K562 (cell line): ENCODE results near the gene NUB1. TPM values are rescaled to one million over a fixed set of nuclear protein-coding genes. Genes with fewer than 3 reads are reported as not detected.

ENCODE experiments used
- ATAC-seq: fragments of 200-7000 bp; cut with Tn5 transposase; 3 replicates; pipeline ENCODE4 v1.9.1; 2020; ENCODE audit warnings: moderate library complexity
- BruUV-seq: library from RNA; stranded (reverse); fragments of 400-500 nt; replicated peaks from 2 replicates; lab custom pipeline; 2021; lab: Mats Ljungman, UMichigan
- CTCF ChIA-PET: fragments of 300-600 bp; formaldehyde crosslinking; extraction: SDS; loops from one replicate; lab custom pipeline; 2021; ENCODE audit warnings: low intra/inter-chr PET ratio; lab: Yijun Ruan, JAX
- POLR2A ChIA-PET: fragments of 300-600, 350-650 bp; sonication (Branson Sonifier 250); formaldehyde crosslinking; extraction: SDS; loops from one replicate; lab custom pipeline; 2021; ENCODE audit warnings: antibody characterized with exemption, inconsistent platforms; lab: Yijun Ruan, JAX
- DNase-seq, 4 experiments: peaks; one replicate each; pipeline versions ENCODE4 v3.0.0 to v3.0.0-alpha.2; 2011 to 2018; ENCODE audit warnings: low spot score in 3 of 4, mixed read lengths in 3 of 4; ENCODE audit errors: extremely low read depth in 1 of 4
- FAIRE-seq: peaks from 2 replicates; lab custom pipeline; 2011; peaks lifted over from hg19 to GRCh38; lab: Jason Lieb, UNC
- H2AFZ ChIP-seq: 2 replicates; pipeline ENCODE4 v1.6.0; 2011; ENCODE audit warnings: low read depth, low read length, control low read depth, inconsistent platforms
- H3K27ac ChIP-seq: fragments of 200-600 bp; 3 replicates; pipeline ENCODE4 v1.8.0; 2011; ENCODE audit warnings: low read depth, mild to moderate bottlenecking, control low read depth, inconsistent platforms, low read length, moderate library complexity, mixed read lengths; ENCODE audit errors: extremely low read depth
- H3K27me3 ChIP-seq, 2 experiments: fragments of 300-600 bp in 1 of 2; 2 replicates in 1 of 2; 3 replicates in 1 of 2; pipeline versions ENCODE4 v1.6.0 to v1.8.0; 2011; ENCODE audit warnings: inconsistent platforms in 2 of 2, low read length in 2 of 2, mild to moderate bottlenecking in 1 of 2, mixed read lengths in 1 of 2, moderate library complexity in 1 of 2; ENCODE audit not compliant: control insufficient read depth in 2 of 2, insufficient read depth in 2 of 2
- H3K36me3 ChIP-seq: fragments of 300-600 bp; 3 replicates; pipeline ENCODE4 v1.8.0; 2011; ENCODE audit warnings: mild to moderate bottlenecking, low read length, inconsistent platforms; ENCODE audit not compliant: control insufficient read depth, insufficient read depth
- H3K4me1 ChIP-seq, 2 experiments: fragments of 200-600 bp in 1 of 2; replicated peaks in 1 of 2; 2 replicates in 1 of 2; 3 replicates in 1 of 2; pipeline versions ENCODE4 v1.5.1 to v1.8.0; 2011; ENCODE audit warnings: inconsistent platforms in 2 of 2, low read length in 2 of 2, mild to moderate bottlenecking in 1 of 2, mixed read lengths in 1 of 2, moderate library complexity in 1 of 2; ENCODE audit not compliant: control insufficient read depth in 2 of 2, insufficient read depth in 2 of 2
- H3K4me2 ChIP-seq: 2 replicates; pipeline ENCODE4 v1.6.1; 2011; ENCODE audit warnings: low read length, control low read depth, inconsistent platforms, mixed read lengths; ENCODE audit not compliant: insufficient read depth
- H3K4me3 ChIP-seq: fragments of 200-600 bp; sonication (generic), shearing (Covaris generic); 2 replicates; pipeline ENCODE4 v1.5.1; 2016; ENCODE audit warnings: control low read depth, inconsistent platforms
- H3K79me2 ChIP-seq: fragments of 200-600 bp; 3 replicates; pipeline ENCODE4 v1.8.0; 2011; ENCODE audit warnings: low read length, inconsistent platforms; ENCODE audit not compliant: control insufficient read depth, insufficient read depth
- H3K9ac ChIP-seq, 2 experiments: 2 replicates each; pipeline versions ENCODE4 v1.6.0 to v1.6.1; 2011; ENCODE audit warnings: low read depth in 2 of 2, low read length in 2 of 2, control low read depth in 1 of 2, inconsistent platforms in 1 of 2, mild to moderate bottlenecking in 1 of 2, mixed read lengths in 1 of 2; ENCODE audit not compliant: insufficient read depth in 1 of 2
- H3K9me1 ChIP-seq: one replicate; pipeline ENCODE4 v1.6.0; 2011; ENCODE audit warnings: inconsistent platforms, mild to moderate bottlenecking, low read length, moderate library complexity; ENCODE audit not compliant: control insufficient read depth, insufficient read depth
- H3K9me3 ChIP-seq: replicated peaks from 2 replicates; pipeline ENCODE4 v1.5.1; 2011; ENCODE audit warnings: low read depth, low read length, inconsistent platforms; ENCODE audit not compliant: control insufficient read depth, insufficient read depth
- H4K20me1 ChIP-seq: replicated peaks from 2 replicates; pipeline ENCODE4 v1.6.1; 2011; ENCODE audit warnings: low read length, inconsistent platforms, mixed read lengths; ENCODE audit not compliant: control insufficient read depth, insufficient read depth
- HDAC6 ChIP-seq: IDR thresholded peaks from 2 replicates; pipeline ENCODE4 v1.6.1; 2012; ENCODE audit warnings: low read depth, mild to moderate bottlenecking, control low read depth, inconsistent platforms, low read length, moderate library complexity
- PCBP2 ChIP-seq: fragments of 200-400 bp; formaldehyde crosslinking; IDR thresholded peaks from 2 replicates; pipeline ENCODE4 v1.6.1; 2018; ENCODE audit warnings: low read length, low read depth, mild to moderate bottlenecking, moderate library complexity; ENCODE audit not compliant: poor library complexity, severe bottlenecking
- PHF8 ChIP-seq: fragments of 200-600 bp; sonication (generic); IDR thresholded peaks from 2 replicates; pipeline ENCODE4 v1.6.1; 2012; ENCODE audit warnings: mixed run types, mild to moderate bottlenecking, inconsistent platforms, low read length, moderate library complexity, borderline replicate concordance
- RBFOX2 ChIP-seq: fragments of 200-400 bp; formaldehyde crosslinking; IDR thresholded peaks from 2 replicates; pipeline ENCODE4 v1.6.1; 2017; ENCODE audit warnings: low read depth, mild to moderate bottlenecking, low read length, moderate library complexity
- WGBS: fragments of 100-300 bp; shearing (Covaris generic); methylation state at CpG from one replicate; pipeline ENCODE4 v1.1.6; 2016; ENCODE audit warnings: low coverage, mixed read lengths; ENCODE audit not compliant: insufficient coverage; ENCODE audit errors: missing lambda C conversion rate; 5-methylcytosine and 5-hydroxymethylcytosine counted together
- in situ Hi-C: fragments of 300-500 bp; cut with MboI; formaldehyde crosslinking; loops from 4 replicates; pipeline ENCODE4 v1.15.0; 2018; ENCODE audit warnings: inconsistent platforms, mixed read lengths
- intact Hi-C: fragments of 100-400 bp; cut with micrococcal nuclease; formaldehyde crosslinking; loops from 2 replicates; pipeline ENCODE4 v1.14.2; 2022
- polyA plus RNA-seq, 8 experiments: library from polyadenylated mRNA; depleted of rRNA in 4 of 8; stranded (reverse) in 5 of 8; unstranded in 3 of 8; fragments of >200 nt; fragmentation: Nextera tagmentation in 2 of 8; fragmentation: Illumina TruSeq in 1 of 8; extraction: Ambion mirVana in 2 of 8; extraction: Trizol in 1 of 8; gene quantifications; 2 replicates each; pipeline versions ENCODE4 v1.2.1 to v1.2.3, GENCODE V29; 2011 to 2014; ENCODE audit warnings: inconsistent platforms in 1 of 8, missing spikeins in 1 of 8
- total RNA-seq, 7 experiments: library from RNA; depleted of rRNA in 6 of 7; stranded (reverse); fragments of >200 nt in 6 of 7; fragmentation: Illumina TruSeq in 2 of 7; extraction: Trizol in 2 of 7; gene quantifications; 2 replicates each; pipeline versions ENCODE4 v1.2.1 to v1.2.3, GENCODE V29; 2011 to 2021; ENCODE audit warnings: low replicate concordance in 1 of 7

NUB1 gene
- total and polyA plus RNA-seq, 9 of the 15 experiments (the other 6 are each of a cell fraction or from before 2014, with no cell fraction given), result 43.2 to 159 (median 85.2) TPM

- TF ChIP-seq RBFOX2 (no peak), PHF8 (no peak), PCBP2 (no peak), HDAC6 (peak; percentile 10; the same call in 1 of the 2 replicates)
- BruUV-seq, result no TSS peak
- WGBS, result 42% methylated on average over 6 of the region's 6 CpGs
- H3K4me3 ChIP-seq, result no peak overlapping the region
- H3K9me1 ChIP-seq, result no peaks in the 10 kb centered on the region
- ATAC-seq (no peak; the same call in none of the 3 replicates), FAIRE-seq (no peak), DNase-seq (no peak)
- CTCF ChIA-PET, result interaction anchor here (1.1 kb wide), 1 partner anchor 14 kb away, joined by 3 read pairs; no protein-coding TSS in a partner anchor
- peaks cover 3 to 22% of the 10 kb centered on the region in 2 experiments; a peak in 2 of 5 replicates for H3K27me3 ChIP-seq
- intact Hi-C loops (no loop called here), in situ Hi-C loops (no loop called here)
- H3K9ac ChIP-seq, result 0 out of 4 replicates have a peak overlapping the region, but pooled peaks of 1 of the 2 experiments have one; percentile 53
- H3K4me1 ChIP-seq, result peaks cover 0 to 45% of the 10 kb centered on the region in 2 experiments; a peak in 3 of 5 replicates
- H3K79me2 ChIP-seq, result no peaks in the 10 kb centered on the region
- peaks cover 30% of the 10 kb centered on the region; the same call in 1 of the 3 replicates for H3K36me3 ChIP-seq
- POLR2A ChIA-PET, result interaction anchor here (1.2 kb wide), 1 partner anchor 65 kb away, joined by 4 read pairs; no protein-coding TSS in a partner anchor
- no peak overlapping the region for H3K27ac ChIP-seq
- H3K9me3 ChIP-seq, result no peaks in the 10 kb centered on the region
- no peak overlapping the region for H3K4me2 ChIP-seq
- no peak overlapping the region for H2AFZ ChIP-seq
- H4K20me1 ChIP-seq, result 0 out of 2 replicates have a peak, but pooled peaks cover 5% of the 10 kb centered on the region
Observed at GRCh38 chr7:151379193-151379520, 37.5 kb downstream of the NUB1 start.
